Measurements from ENCODE around the gene SPAG16.

DNA sequence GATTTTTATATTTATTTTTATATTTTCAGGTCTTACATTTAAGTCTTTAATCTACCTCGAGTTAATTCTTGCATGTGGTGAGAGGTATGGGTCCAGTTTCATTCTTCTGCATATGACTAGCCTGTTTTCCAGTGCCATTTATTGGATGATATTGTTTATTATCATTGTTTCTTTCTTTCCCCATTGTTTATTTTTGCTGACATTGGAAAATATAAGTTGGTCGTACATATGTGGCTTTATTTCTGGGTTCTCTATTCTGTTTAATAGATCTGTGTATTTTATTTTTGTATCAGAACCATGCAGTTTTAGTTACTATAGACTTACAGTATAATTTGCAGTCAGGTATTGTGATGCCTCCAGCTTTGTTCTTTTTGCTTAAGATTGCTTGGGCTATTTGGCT is 1013.2 kb downstream of the SPAG16 start:
- TF ChIP-seq, protein P1, sequence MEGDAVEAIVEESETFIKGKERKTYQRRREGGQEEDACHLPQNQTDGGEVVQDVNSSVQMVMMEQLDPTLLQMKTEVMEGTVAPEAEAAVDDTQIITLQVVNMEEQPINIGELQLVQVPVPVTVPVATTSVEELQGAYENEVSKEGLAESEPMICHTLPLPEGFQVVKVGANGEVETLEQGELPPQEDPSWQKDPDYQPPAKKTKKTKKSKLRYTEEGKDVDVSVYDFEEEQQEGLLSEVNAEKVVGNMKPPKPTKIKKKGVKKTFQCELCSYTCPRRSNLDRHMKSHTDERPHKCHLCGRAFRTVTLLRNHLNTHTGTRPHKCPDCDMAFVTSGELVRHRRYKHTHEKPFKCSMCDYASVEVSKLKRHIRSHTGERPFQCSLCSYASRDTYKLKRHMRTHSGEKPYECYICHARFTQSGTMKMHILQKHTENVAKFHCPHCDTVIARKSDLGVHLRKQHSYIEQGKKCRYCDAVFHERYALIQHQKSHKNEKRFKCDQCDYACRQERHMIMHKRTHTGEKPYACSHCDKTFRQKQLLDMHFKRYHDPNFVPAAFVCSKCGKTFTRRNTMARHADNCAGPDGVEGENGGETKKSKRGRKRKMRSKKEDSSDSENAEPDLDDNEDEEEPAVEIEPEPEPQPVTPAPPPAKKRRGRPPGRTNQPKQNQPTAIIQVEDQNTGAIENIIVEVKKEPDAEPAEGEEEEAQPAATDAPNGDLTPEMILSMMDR (IDR thresholded peaks at IDR 0.05), result no peak
- no peak for TF ChIP-seq POLR2A (IDR thresholded peaks at IDR 0.05)

All from prostate gland (tissue), 2 donors.